Occipital lobe (tissue), 2 donors: ENCODE results near the gene CCP110. TPM values are rescaled to one million over a fixed set of nuclear protein-coding genes. Genes with fewer than 3 reads are reported as not detected.
A peak's percentile ranks its signal among the peaks of the same experiment; 100 is the strongest.

ENCODE experiments used
- DNase-seq: peaks from one replicate; lab custom pipeline; 2025; lab: John Stamatoyannopoulos, UW
- total RNA-seq: library from RNA; depleted of rRNA; stranded (reverse); fragments of >200 nt; gene quantifications from one replicate; pipeline ENCODE4 v1.2.3, GENCODE V29; 2014

The CCP110 gene
- total RNA-seq, 1 donor from 2014 or later = 85.5 TPM

GRCh38 chr16:19598805-19599510 is 75.2 kb downstream of the CCP110 start:
- DNase-seq = no peak

- no peak for DNase-seq
These were observed 76.4 kb downstream of the CCP110 start for GRCh38 chr16:19599968-19600716.

GRCh38 chr16:19601083-19601976 is 77.6 kb downstream of the CCP110 start:
- DNase-seq = peak; percentile 21

Other genes with a start within 250 kb of the CCP110 start
- not detected for gene CLEC19A, start 238.2 kb upstream of the CCP110 start, total RNA-seq
- not detected for gene TMC5, start 106.1 kb upstream of the CCP110 start, total RNA-seq
- 29.9 TPM for gene GDE1, start 1.8 kb upstream of the CCP110 start, total RNA-seq
- gene VPS35L, start 31.8 kb downstream of the CCP110 start, total RNA-seq = 43.2 TPM
- 20.1 TPM for gene KNOP1, start 194.3 kb downstream of the CCP110 start, total RNA-seq
- 10.8 TPM for gene IQCK, start 194.3 kb downstream of the CCP110 start, total RNA-seq